HEK293 (cell line): ENCODE measurements around the gene MAST2.
A peak's percentile ranks its signal among the peaks of the same experiment; 100 is the strongest.
"Not testable (repeated sequence)": the region's sequence is repeated elsewhere in the genome, so short reads cannot be mapped to it uniquely, and the experiment has no call there.

Experiments
- CTCF ChIA-PET: fragments of 350-600 bp; formaldehyde crosslinking; extraction: SDS; loops from one replicate; lab custom pipeline; 2021; ENCODE audit warnings: antibody characterized with exemption; lab: Yijun Ruan, JAX
- POLR2A ChIA-PET: fragments of 300-600 bp; formaldehyde crosslinking; extraction: SDS; loops from one replicate; lab custom pipeline; 2020; ENCODE audit warnings: antibody characterized with exemption, inconsistent platforms; lab: Yijun Ruan, JAX
- H3K27ac ChIP-seq: fragments of 200-500 bp; sonication (Bioruptor generic); 2 replicates; pipeline ENCODE4 v1.5.1; 2014; ENCODE audit warnings: low read depth, low read length, control low read depth, inconsistent platforms; ENCODE audit errors: extremely low read depth
- H3K36me3 ChIP-seq, 2 experiments: fragments of 200-500 bp in 1 of 2; sonication (Bioruptor generic) in 1 of 2; 1 replicate in 1 of 2; 2 replicates in 1 of 2; pipeline ENCODE4 v1.5.1; 2014 to 2017; ENCODE audit warnings: inconsistent platforms in 2 of 2, low read length in 2 of 2; ENCODE audit not compliant: control insufficient read depth in 2 of 2, insufficient read depth in 1 of 2
- H3K4me1 ChIP-seq: fragments of 200-500 bp; sonication (Bioruptor generic); 2 replicates; pipeline ENCODE4 v1.5.1; 2014; ENCODE audit warnings: mild to moderate bottlenecking, low read length, inconsistent platforms; ENCODE audit not compliant: control insufficient read depth, insufficient read depth
- H3K4me3 ChIP-seq: 2 replicates; pipeline ENCODE4 v1.5.1; 2011; ENCODE audit warnings: low read depth, mild to moderate bottlenecking, control low read depth, low read length, moderate library complexity
- H3K9me3 ChIP-seq: fragments of 200-500 bp; sonication (Bioruptor generic); 2 replicates; pipeline ENCODE4 v1.5.1; 2014; ENCODE audit warnings: low read depth, low read length, inconsistent platforms; ENCODE audit not compliant: control insufficient read depth, insufficient read depth
- GLIS1 ChIP-seq: fragments of 450-650 bp; formaldehyde crosslinking; IDR thresholded peaks from 2 replicates; pipeline ENCODE4 v1.5.1; 2016; ENCODE audit warnings: missing biosample characterization, missing genetic modification characterization
- GLIS2 ChIP-seq: fragments of 450-650 bp; formaldehyde crosslinking; IDR thresholded peaks from 2 replicates; pipeline ENCODE4 v1.5.1; 2016; ENCODE audit warnings: missing biosample characterization, missing genetic modification characterization
- HOXA7 ChIP-seq: sonication (generic); formaldehyde crosslinking; IDR thresholded peaks from 2 replicates; pipeline ENCODE4 v1.8.1; 2022; ENCODE audit warnings: missing genetic modification reagents, borderline replicate concordance
- SCRT2 ChIP-seq: fragments of 450-650 bp; formaldehyde crosslinking; IDR thresholded peaks from 2 replicates; pipeline ENCODE4 v1.5.1; 2016; ENCODE audit warnings: missing biosample characterization, missing genetic modification characterization
- TRIM28 ChIP-seq: IDR thresholded peaks from 2 replicates; pipeline ENCODE4 v1.6.1; 2011; ENCODE audit warnings: low read length, control low read depth, borderline replicate concordance
- ZBTB6 ChIP-seq: fragments of 450-650 bp; formaldehyde crosslinking; IDR thresholded peaks from 2 replicates; pipeline ENCODE4 v1.5.1; 2017; ENCODE audit warnings: missing biosample characterization, missing genetic modification characterization
- ZNF146 ChIP-seq: fragments of 450-650 bp; formaldehyde crosslinking; IDR thresholded peaks from 2 replicates; pipeline ENCODE4 v1.5.1; 2016; ENCODE audit warnings: missing biosample characterization, missing genetic modification characterization
- ZNF157 ChIP-seq: fragments of 450-650 bp; formaldehyde crosslinking; IDR thresholded peaks from 2 replicates; pipeline ENCODE4 v1.5.1; 2016; ENCODE audit warnings: missing biosample characterization, missing genetic modification characterization
- ZNF202 ChIP-seq: fragments of 450-650 bp; formaldehyde crosslinking; IDR thresholded peaks from 2 replicates; pipeline ENCODE4 v1.5.1; 2016; ENCODE audit warnings: missing biosample characterization, missing genetic modification characterization, borderline replicate concordance
- ZNF239 ChIP-seq: fragments of 450-650 bp; formaldehyde crosslinking; IDR thresholded peaks from 2 replicates; pipeline ENCODE4 v1.5.1; 2016; ENCODE audit warnings: missing biosample characterization, missing genetic modification characterization
- ZNF280D ChIP-seq: fragments of 450-650 bp; formaldehyde crosslinking; IDR thresholded peaks from 2 replicates; pipeline ENCODE4 v1.5.1; 2016; ENCODE audit warnings: missing biosample characterization, missing genetic modification characterization
- ZNF366 ChIP-seq: fragments of 450-650 bp; formaldehyde crosslinking; conservative IDR thresholded peaks from 2 replicates; pipeline ENCODE4 v1.5.1; 2016; ENCODE audit warnings: missing biosample characterization, missing genetic modification characterization
- ZNF610 ChIP-seq: fragments of 450-650 bp; formaldehyde crosslinking; IDR thresholded peaks from 2 replicates; pipeline ENCODE4 v1.5.1; 2016; ENCODE audit warnings: missing biosample characterization, missing genetic modification characterization, borderline replicate concordance
- ZNF664 ChIP-seq: fragments of 450-650 bp; formaldehyde crosslinking; IDR thresholded peaks from 2 replicates; pipeline ENCODE4 v1.5.1; 2016; ENCODE audit warnings: missing biosample characterization, missing genetic modification characterization
- ZNF747 ChIP-seq: fragments of 450-650 bp; formaldehyde crosslinking; IDR thresholded peaks from 2 replicates; pipeline ENCODE4 v1.5.1; 2016; ENCODE audit warnings: missing biosample characterization, missing genetic modification characterization
- ZSCAN23 ChIP-seq: fragments of 450-650 bp; formaldehyde crosslinking; IDR thresholded peaks from 2 replicates; pipeline ENCODE4 v1.5.1; 2016; ENCODE audit warnings: missing biosample characterization, missing genetic modification characterization

MAST2 gene

DNA sequence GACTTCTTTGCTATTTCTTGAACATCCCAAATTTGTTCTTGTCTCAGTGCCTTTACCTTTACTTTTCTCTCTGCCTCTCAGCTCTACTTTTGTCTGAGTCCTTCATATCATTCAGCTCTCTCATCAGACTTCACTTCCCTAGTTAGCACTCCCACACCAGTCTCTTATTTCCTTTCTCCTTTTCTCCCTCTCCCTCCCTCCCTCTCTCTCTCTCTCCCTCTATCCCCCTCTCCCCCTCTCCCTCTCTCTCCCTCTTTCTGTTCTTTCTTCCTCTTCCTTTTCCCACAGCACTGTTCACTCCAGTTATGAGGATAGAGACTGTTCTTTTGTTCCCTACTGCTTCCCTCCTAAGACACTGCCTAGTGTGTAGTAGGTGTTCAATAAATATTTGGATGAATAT is 154.9 kb downstream of the MAST2 start (continued):
- no peak for TF ChIP-seq ZNF157 (tag by site-specific recombination)
- TF ChIP-seq ZNF202 (tag by site-specific recombination) = no peak
- TF ChIP-seq ZNF366 = peak; percentile 67
- no peak for TF ChIP-seq ZNF239 (tag by site-specific recombination)
- TF ChIP-seq ZSCAN23 (tag by site-specific recombination) = no peak
- TF ChIP-seq ZNF747 = no peak

GRCh38 chr1:45960930-45961715 is 157.7 kb downstream of the MAST2 start:
- POLR2A ChIA-PET = no interaction called here
- CTCF ChIA-PET = interaction anchor here (0.8 kb wide), 1 partner anchor 41 kb away, joined by 3 read pairs; no protein-coding TSS in a partner anchor
- Histone ChIP-seq H3K27ac (no peak overlapping the region), H3K4me1 (no peaks in the 10 kb centered on the region), H3K9me3 (no peaks in the 10 kb centered on the region), H3K36me3 (peaks cover 0 to 6% of the 10 kb centered on the region in 2 experiments; a peak in 1 of 3 replicates), H3K4me3 (no peak overlapping the region)
- peak; percentile 65; the same call in 1 of the 2 replicates for TF ChIP-seq ZNF664 (tag by site-specific recombination)
- TF ChIP-seq HOXA7 (CRISPR knock-in tag) = no peak

DNA sequence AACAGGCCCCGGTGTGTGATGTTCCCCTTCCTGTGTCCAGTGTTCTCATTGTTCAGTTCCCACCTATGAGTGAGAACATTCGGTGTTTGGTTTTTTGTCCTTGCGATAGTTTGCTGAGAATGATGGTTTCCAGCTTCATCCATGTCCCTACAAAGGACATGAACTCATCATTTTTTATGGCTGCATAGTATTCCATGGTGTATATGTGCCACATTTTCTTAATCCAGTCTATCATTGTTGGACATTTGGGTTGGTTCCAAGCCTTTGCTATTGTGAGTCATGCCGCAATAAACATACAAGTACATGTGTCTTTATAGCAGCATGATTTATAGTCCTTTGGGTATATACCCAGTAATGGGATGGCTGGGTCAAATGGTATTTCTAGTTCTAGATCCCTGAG is 158.5 kb downstream of the MAST2 start:
- CTCF ChIA-PET, H3K36me3 ChIP-seq, H3K9me3 ChIP-seq, H3K27ac ChIP-seq, POLR2A ChIA-PET, H3K4me3 ChIP-seq, H3K4me1 ChIP-seq: not testable (repeated sequence)
- TF ChIP-seq ZNF280D (tag by site-specific recombination) (0 out of 2 replicates have a peak, but pooled peaks have one; percentile 41), ZNF146 (peak; percentile 94)

DNA sequence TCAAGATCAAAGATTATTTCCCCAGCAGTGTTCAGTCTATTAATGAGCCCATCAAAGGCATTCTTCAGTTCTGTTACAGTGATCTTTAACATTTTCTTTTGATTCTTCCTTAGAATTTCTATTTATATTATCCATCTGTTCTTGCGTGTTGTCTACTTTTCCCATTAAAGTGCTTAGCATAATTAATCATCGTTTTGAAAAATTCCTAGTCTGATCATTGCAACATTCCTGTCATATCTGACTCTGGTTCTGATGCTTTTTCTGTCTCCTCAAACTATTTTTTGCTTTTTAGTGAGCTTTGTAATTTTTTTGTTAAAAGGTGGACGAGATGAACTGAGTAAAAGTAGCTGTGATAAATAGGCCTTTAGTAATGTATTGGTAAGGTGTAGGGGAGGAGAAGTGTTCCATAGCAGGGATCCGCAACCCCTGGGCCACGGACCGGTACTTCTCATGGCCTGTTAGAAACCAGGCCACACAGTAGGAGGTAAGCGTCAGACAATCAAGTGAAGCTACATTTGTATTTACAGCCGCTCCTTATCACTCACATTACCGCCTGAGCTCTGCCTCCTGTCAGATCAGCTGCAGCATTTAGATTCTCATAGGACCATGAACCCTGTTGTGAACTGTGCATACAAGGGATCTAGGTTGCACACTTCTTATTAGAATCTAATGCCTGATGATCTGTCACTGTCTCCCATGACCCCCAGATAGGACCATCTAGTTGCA is 165.7 kb downstream of the MAST2 start:
- no peaks in the 10 kb centered on the region for H3K9me3 ChIP-seq
- peaks cover 0 to 16% of the 10 kb centered on the region in 2 experiments; a peak in 1 of 3 replicates for H3K36me3 ChIP-seq
- POLR2A ChIA-PET = no interaction called here
- peak; percentile 99 for TF ChIP-seq ZNF610 (tag by site-specific recombination)
- TF ChIP-seq GLIS2 = no peak
- CTCF ChIA-PET = interaction anchor here (0.6 kb wide), 1 partner anchor 437 kb away, joined by 3 read pairs; no protein-coding TSS in a partner anchor
- no peak overlapping the region for H3K4me3 ChIP-seq
- H3K4me1 ChIP-seq = no peaks in the 10 kb centered on the region
- H3K27ac ChIP-seq = no peak overlapping the region

DNA sequence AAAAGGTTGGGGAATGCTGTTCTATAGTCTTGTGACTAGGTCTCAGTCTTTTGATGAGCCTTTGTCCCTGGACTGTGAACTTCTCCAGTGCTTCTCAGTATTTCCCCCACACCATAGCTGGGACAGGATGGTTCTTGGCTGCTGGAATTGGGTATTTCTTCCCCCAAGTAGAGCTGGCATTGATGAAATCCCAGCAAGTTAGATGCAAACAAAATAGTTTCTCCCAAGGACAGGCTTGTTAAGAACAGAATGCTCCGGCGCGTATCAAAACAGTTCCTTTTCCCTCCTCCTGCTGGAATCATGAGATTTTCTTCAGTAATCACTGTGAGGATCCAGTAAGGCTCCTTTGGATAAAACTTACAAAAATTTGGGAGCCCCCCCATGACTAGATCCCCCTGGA is 166.5 kb downstream of the MAST2 start:
- POLR2A ChIA-PET = no interaction called here
- H3K4me1 ChIP-seq = no peaks in the 10 kb centered on the region
- peaks cover 0 to 16% of the 10 kb centered on the region in 2 experiments; a peak in 1 of 3 replicates for H3K36me3 ChIP-seq
- H3K9me3 ChIP-seq = no peaks in the 10 kb centered on the region
- CTCF ChIA-PET = interaction anchor here (0.6 kb wide), 1 partner anchor 436 kb away, joined by 3 read pairs; no protein-coding TSS in a partner anchor
- H3K4me3 ChIP-seq = no peak overlapping the region
- no peak overlapping the region for H3K27ac ChIP-seq
- no peak for TF ChIP-seq GLIS1
- TF ChIP-seq SCRT2 = no peak
- no peak for TF ChIP-seq ZBTB6 (tag by site-specific recombination)
- TF ChIP-seq TRIM28 = no peak
